Endothelial cell of umbilical vein (primary cell): Measurements from ENCODE around the gene YARS2. TPM values are rescaled to one million over a fixed set of nuclear protein-coding genes. Genes with fewer than 3 reads are reported as not detected.

ENCODE experiments used
- BruUV-seq: library from RNA; stranded (reverse); fragments of 400-500 nt; replicated peaks from 2 replicates; lab custom pipeline; 2021; lab: Mats Ljungman, UMichigan
- CTCF ChIA-PET: fragments of 300-600, 350-600 bp; sonication (Branson Sonifier 250); formaldehyde crosslinking; loops from one replicate; lab custom pipeline; 2021; ENCODE audit warnings: antibody characterized with exemption, inconsistent platforms; lab: Charles Lee
- POLR2A ChIA-PET: fragments of 300-600, 350-600 bp; sonication (Branson Sonifier 250); formaldehyde crosslinking; loops from one replicate; lab custom pipeline; 2021; ENCODE audit warnings: antibody characterized with exemption, inconsistent platforms; lab: Charles Lee
- DNase-seq: peaks from one replicate; pipeline ENCODE4 v3.0.0-alpha.2; 2011; ENCODE audit warnings: low read depth, low spot score
- FAIRE-seq: peaks from 2 replicates; lab custom pipeline; 2011; peaks lifted over from hg19 to GRCh38; lab: Jason Lieb, UNC
- H2AFZ ChIP-seq: 2 replicates; pipeline ENCODE4 v1.6.0; 2012; ENCODE audit warnings: low read depth, low read length, control low read depth, inconsistent platforms
- H3K27ac ChIP-seq: 2 replicates; pipeline ENCODE4 v1.5.1; 2011; ENCODE audit warnings: low read depth, mild to moderate bottlenecking, control low read depth, low read length, moderate library complexity; ENCODE audit not compliant: insufficient read depth
- H3K27me3 ChIP-seq, 2 experiments: 2 replicates each; pipeline versions ENCODE4 v1.6.0 to v1.6.1; 2011; ENCODE audit warnings: low read length in 2 of 2, mixed read lengths in 1 of 2; ENCODE audit not compliant: control insufficient read depth in 2 of 2, insufficient read depth in 2 of 2
- H3K36me3 ChIP-seq, 2 experiments: 2 replicates in 1 of 2; 3 replicates in 1 of 2; pipeline ENCODE4 v1.5.1; 2011; ENCODE audit warnings: low read length in 2 of 2, mild to moderate bottlenecking in 1 of 2, moderate library complexity in 1 of 2; ENCODE audit not compliant: control insufficient read depth in 2 of 2, insufficient read depth in 2 of 2; ENCODE audit errors: extremely low read depth in 1 of 2
- H3K4me1 ChIP-seq: 3 replicates; pipeline ENCODE4 v1.5.1; 2011; ENCODE audit warnings: mild to moderate bottlenecking, low read length; ENCODE audit not compliant: control insufficient read depth, insufficient read depth; ENCODE audit errors: extremely low read depth
- H3K4me2 ChIP-seq: 2 replicates; pipeline ENCODE4 v1.6.1; 2011; ENCODE audit warnings: low read length, control low read depth, mixed read lengths; ENCODE audit not compliant: insufficient read depth
- H3K4me3 ChIP-seq, 3 experiments: fragments of 200-600 bp in 1 of 3; sonication (generic), shearing (Covaris generic) in 1 of 3; replicated peaks in 1 of 3; 2 replicates each; pipeline ENCODE4 v1.5.1; 2011 to 2016; ENCODE audit warnings: control low read depth in 3 of 3, low read length in 3 of 3, mild to moderate bottlenecking in 2 of 3, inconsistent platforms in 1 of 3, low read depth in 1 of 3, moderate library complexity in 1 of 3; ENCODE audit not compliant: insufficient read depth in 1 of 3
- H3K79me2 ChIP-seq: 2 replicates; pipeline ENCODE4 v1.6.0; 2012; ENCODE audit warnings: low read length, inconsistent platforms; ENCODE audit not compliant: control insufficient read depth, insufficient read depth
- H3K9ac ChIP-seq: replicated peaks from 2 replicates; pipeline ENCODE3; 2011; ENCODE audit warnings: low read length, control low read depth; ENCODE audit not compliant: insufficient read depth; ENCODE audit errors: extremely low read depth
- H3K9me1 ChIP-seq: replicated peaks from 3 replicates; pipeline ENCODE4 v1.6.0; 2011; ENCODE audit warnings: mild to moderate bottlenecking, low read length; ENCODE audit not compliant: control insufficient read depth, insufficient read depth; ENCODE audit errors: extremely low read depth
- H3K9me3 ChIP-seq: replicated peaks from 2 replicates; pipeline ENCODE4 v1.5.1; 2012; ENCODE audit warnings: low read length, inconsistent platforms; ENCODE audit not compliant: control insufficient read depth, insufficient read depth
- H4K20me1 ChIP-seq: replicated peaks from 2 replicates; pipeline ENCODE3; 2011; ENCODE audit warnings: mild to moderate bottlenecking, low read length; ENCODE audit not compliant: control insufficient read depth, insufficient read depth; ENCODE audit errors: extremely low read depth
- CTCF ChIP-seq, 2 donors: IDR thresholded peaks; 1 replicate in 1 of 2; 2 replicates in 1 of 2; pipeline ENCODE4 v1.5.1; 2011; ENCODE audit warnings: low read length in 2 of 2, mild to moderate bottlenecking in 2 of 2, moderate library complexity in 2 of 2, control low read depth in 1 of 2, inconsistent platforms in 1 of 2, low read depth in 1 of 2; ENCODE audit not compliant: insufficient read depth in 1 of 2; ENCODE audit errors: extremely low read depth in 1 of 2
- EZH2 ChIP-seq: IDR thresholded peaks from 2 replicates; pipeline ENCODE4 v1.6.1; 2012; ENCODE audit warnings: borderline replicate concordance, low read depth, mild to moderate bottlenecking, moderate library complexity, low read length, inconsistent platforms; ENCODE audit not compliant: severe bottlenecking
- FOS ChIP-seq: IDR thresholded peaks from 2 replicates; pipeline ENCODE4 v1.6.1; 2011; ENCODE audit warnings: mild to moderate bottlenecking, low read length, moderate library complexity, borderline replicate concordance; ENCODE audit not compliant: insufficient read depth
- GATA2 ChIP-seq: IDR thresholded peaks from 2 replicates; pipeline ENCODE4 v1.7.0; 2011; ENCODE audit warnings: low read depth, mild to moderate bottlenecking, moderate library complexity, mixed read lengths, low read length; ENCODE audit not compliant: insufficient read length, insufficient read depth
- JUN ChIP-seq: IDR thresholded peaks from 2 replicates; pipeline ENCODE4 v1.6.1; 2011; ENCODE audit warnings: borderline replicate concordance, low read depth; ENCODE audit not compliant: insufficient read length, insufficient read depth
- MAX ChIP-seq: IDR thresholded peaks from 2 replicates; pipeline ENCODE4 v1.6.1; 2011; ENCODE audit not compliant: insufficient read depth, insufficient read length
- MYC ChIP-seq: IDR thresholded peaks from one replicate; pipeline ENCODE4 v1.6.1; 2011; ENCODE audit warnings: mild to moderate bottlenecking, low read depth, low read length
- POLR2A ChIP-seq: IDR thresholded peaks from 2 replicates; pipeline ENCODE4 v1.6.1; 2012; ENCODE audit warnings: low read depth, mild to moderate bottlenecking, control low read depth, low read length
- POLR2AphosphoS5 ChIP-seq: IDR thresholded peaks from 2 replicates; pipeline ENCODE4 v1.6.1; 2012; ENCODE audit warnings: low read depth, mild to moderate bottlenecking, control low read depth, low read length, moderate library complexity; ENCODE audit not compliant: insufficient read depth
- dilution Hi-C: fragments of 300-500 bp; cut with MboI; formaldehyde crosslinking; loops from one replicate; pipeline ENCODE4 v1.15.0; 2019; ENCODE audit warnings: low sequenced_read_pairs; ENCODE audit not compliant: extremely low pct_ligation_motif_present
- intact Hi-C: fragments of 100-400 bp; cut with micrococcal nuclease; formaldehyde crosslinking; loops from one replicate; pipeline ENCODE4 v1.10.0; 2022
- polyA plus RNA-seq, 4 experiments: library from polyadenylated mRNA; depleted of rRNA in 3 of 4; stranded (reverse) in 3 of 4; unstranded in 1 of 4; fragments of >200 nt; gene quantifications; 2 replicates each; pipeline versions ENCODE4 v1.2.1 to v1.2.3, GENCODE V29; 2011 to 2012; ENCODE audit warnings: missing spikeins in 1 of 4
- total RNA-seq: library from RNA; stranded (reverse); gene quantifications from 2 replicates; pipeline ENCODE4 v1.2.3, GENCODE V29; 2021

Gene YARS2
- total and polyA plus RNA-seq, 2 donors (not counting 3 experiments of a cell fraction or from before 2014, with no cell fraction given), result 24.6 to 26.8 TPM

GRCh38 chr12:32705783-32706182 lies 49.9 kb downstream of the YARS2 start:
- H3K79me2 ChIP-seq, result peaks cover 2% of the 10 kb centered on the region
- no peak for DNase-seq
- no peaks in the 10 kb centered on the region for H3K4me1 ChIP-seq
- peaks cover 0 to 5% of the 10 kb centered on the region in 2 experiments for H3K36me3 ChIP-seq
- no peak overlapping the region for H3K9ac ChIP-seq
- no peak overlapping the region for H3K4me2 ChIP-seq
- no peak overlapping the region for H2AFZ ChIP-seq
- H3K9me3 ChIP-seq, result no peaks in the 10 kb centered on the region
- POLR2A ChIA-PET, result no interaction called here
- H3K27ac ChIP-seq, result no peak overlapping the region
- FAIRE-seq, result no peak
- BruUV-seq, result no TSS peak
- H3K9me1 ChIP-seq, result no peaks in the 10 kb centered on the region
- no peaks in the 10 kb centered on the region for H4K20me1 ChIP-seq
- dilution Hi-C loops (no loop called here), intact Hi-C loops (no loop called here)
- no peaks in the 10 kb centered on the region for H3K27me3 ChIP-seq
- H3K4me3 ChIP-seq, result no peak overlapping the region
- TF ChIP-seq POLR2A, result no peak
- TF ChIP-seq CTCF (IDR thresholded peaks at IDR 0.05; ENCODE audit: extremely low read depth in 1 of 2, insufficient read depth in 1 of 2, low read depth in 1 of 2, low read length in 2 of 2), result no peak
- no peak for TF ChIP-seq FOS
- TF ChIP-seq GATA2, result no peak
- TF ChIP-seq EZH2, result no peak
- no peak for TF ChIP-seq MAX
- no peak for TF ChIP-seq MYC
- TF ChIP-seq JUN, result no peak
- TF ChIP-seq POLR2AphosphoS5, result no peak
- CTCF ChIA-PET, result interaction anchor here (0.7 kb wide), 1 partner anchor 340 kb away, joined by 3 read pairs; no protein-coding TSS in a partner anchor
